ENCODE data around the gene UBE3C.
A peak's percentile ranks its signal among the peaks of the same experiment; 100 is the strongest.
"Not testable (repeated sequence)": the region's sequence is repeated elsewhere in the genome, so short reads cannot be mapped to it uniquely, and the experiment has no call there.

The UBE3C gene

DNA sequence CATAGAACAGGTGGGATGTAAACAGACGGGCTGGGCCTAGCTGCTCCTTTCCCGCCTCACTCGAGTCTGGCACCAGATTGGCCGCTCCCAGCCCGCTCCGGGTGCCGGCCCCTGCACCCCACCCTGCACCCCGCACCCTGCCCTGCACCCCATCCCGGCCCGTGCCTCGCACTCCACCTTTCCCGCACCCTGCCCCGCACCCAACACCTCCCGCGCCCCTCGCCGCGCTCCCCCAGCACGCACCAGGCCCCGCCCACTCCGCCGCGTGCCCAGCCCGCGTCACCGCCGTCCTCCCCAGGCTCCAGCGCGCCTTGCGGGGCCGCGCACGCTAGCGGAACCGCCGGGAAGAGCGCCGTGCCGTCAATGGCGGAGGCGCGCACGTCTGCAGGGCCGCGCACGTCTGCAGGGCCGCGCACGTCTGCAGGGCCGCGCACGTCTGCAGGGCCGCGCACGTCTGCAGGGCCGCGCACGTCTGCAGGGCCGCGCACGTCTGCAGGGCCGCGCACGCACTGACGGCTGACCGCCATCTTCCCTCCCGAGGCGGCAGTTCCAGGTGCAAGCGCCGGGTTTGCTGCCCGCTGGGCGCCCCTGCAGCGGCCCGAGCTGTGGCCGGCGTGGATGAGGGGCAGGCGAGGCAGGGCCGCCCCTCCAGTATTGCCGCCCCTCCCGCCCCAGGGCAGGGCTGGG is at the start of gene UBE3C:
Gene UBE3C, plus strand, starts transcription at position 503 of the 687 bp plus-strand sequence. CDS start 347 bp downstream, outside the sequence.
- peak; percentile 99 for DNase-seq (ENCODE audit: low spot score)

DNA sequence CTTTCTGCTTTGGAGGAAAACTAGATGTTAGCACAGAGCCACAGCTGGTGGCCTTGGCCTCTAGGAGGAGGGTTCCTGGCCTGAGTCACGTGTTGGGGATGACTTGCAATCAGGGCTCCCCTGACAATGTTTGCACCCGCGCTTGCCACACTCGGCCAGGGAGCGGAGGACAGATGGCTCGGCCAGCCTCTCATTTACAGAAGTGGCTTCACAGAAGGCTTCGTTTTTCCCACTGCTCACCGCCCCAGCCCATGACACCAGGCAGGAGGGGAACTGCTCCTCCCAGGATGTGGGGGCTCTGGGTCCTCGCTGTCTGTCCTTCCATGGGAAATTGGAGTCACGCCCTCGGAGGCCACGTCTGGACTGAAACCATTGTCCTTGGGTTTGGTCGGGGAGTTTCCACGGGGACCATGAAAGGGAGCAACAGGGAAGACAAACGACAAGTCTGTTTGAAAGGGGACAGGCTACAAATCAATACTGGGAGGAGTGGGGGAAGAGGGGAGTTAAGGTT is 49.6 kb upstream of the UBE3C start:
- DNase-seq (ENCODE audit: low spot score): peak; percentile 21

DNA sequence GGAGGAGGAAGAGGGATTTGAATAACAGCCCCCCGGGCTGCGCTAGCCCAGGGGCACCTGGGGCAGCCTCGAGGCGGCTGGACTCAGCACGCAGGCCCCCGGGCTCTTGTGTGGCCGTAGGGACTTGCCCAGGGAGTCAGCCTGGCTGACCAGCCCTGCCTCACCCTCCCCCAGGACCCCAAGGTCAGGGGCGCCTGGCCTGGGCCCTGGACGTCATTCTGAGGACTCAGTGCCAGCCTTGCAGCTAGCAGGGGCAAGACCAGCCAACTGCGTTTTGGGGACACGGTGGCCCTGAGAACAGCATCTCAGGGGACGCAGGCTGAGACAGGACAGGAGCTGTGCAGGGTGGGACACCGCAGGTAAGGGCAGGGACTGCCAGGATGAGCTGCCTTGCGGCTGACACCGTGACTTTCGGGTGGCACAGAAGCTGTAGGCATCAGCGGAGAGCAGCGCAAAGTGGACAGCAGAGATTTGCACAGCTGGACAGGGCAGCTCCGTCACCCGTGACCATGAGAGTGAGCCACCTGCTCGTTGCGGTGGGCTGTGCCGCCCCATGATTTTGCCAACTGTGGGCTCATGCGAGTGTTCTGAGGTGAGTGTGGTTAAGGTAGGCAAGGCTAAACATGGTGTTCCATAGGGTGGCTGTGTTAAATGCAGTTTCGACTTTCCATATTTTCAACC is 48.1 kb upstream of the UBE3C start:
- DNase-seq (ENCODE audit: low spot score): peak; percentile 12

DNA sequence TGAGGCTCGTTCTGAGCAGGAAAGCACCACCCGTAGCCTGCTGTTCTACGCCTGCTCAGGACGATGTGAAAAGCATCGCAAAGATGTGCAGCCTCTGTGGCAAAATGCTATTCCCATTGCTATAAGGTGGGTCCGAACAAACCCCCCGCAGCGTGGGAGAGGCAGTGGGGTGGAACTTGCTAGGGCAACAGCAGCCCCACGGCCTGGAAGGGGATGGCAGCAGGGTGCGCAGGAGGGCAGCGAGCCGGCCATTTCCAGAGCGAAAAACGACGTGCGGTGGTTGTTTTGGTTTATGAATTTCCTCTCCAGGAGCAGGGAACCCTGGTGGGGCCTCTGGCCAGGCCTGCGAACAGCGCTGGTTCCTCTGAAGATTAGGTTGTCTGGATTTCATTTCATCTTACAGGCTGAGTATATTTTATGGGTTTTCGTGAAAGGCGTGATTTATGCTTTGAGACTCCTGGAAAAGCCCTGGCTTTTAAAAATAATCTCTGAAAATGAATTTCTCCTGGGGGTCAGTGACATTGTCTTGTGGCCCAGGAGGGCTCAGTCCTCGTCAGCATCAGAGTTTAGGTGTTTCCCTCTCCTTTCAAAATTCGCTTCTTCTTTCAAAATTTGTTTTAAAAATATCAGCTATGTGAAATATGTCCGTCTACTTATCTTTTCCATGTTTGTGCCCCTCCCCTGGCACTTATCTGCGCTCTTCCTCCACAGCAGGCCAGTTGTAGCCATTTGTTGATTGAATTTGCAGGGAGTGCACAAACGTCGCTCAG is 42.3 kb upstream of the UBE3C start:
- DNase-seq (ENCODE audit: low spot score): no peak

DNA sequence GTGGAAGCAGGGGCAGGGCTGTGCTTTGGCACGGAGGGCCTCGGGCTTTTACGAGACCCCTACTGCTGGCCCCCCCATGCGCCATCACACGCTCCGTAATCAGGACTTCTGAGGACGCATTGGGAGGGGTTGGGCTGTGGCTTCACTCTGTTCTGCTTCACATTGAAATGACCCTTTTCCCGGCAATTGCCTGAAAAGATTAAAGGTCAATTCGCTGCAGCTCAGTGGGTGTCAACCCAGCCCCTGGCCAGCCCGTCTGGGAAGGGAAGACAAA is 41.7 kb upstream of the UBE3C start:
- DNase-seq (ENCODE audit: low spot score): no peak

DNA sequence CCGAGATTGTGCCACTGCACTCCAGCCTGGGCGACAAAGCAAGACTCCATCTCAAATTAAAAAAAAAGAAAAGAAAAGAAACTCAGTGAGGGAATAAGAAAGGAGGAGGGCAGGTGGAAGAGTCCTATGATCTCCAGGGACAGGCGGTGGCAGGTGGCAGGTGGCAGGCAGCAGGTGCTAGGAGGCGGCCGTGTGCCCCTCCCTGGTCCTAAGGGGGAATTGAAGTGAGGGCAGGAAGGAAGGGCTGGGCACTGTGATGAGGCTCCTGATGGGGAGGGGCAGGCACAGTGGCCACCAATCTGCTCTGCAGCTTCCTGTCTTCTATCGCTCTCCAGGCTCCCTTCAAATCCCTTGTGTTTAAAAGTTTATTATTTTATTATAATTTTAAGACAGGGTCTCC is 41.2 kb upstream of the UBE3C start:
- DNase-seq (ENCODE audit: low spot score): no peak

DNA sequence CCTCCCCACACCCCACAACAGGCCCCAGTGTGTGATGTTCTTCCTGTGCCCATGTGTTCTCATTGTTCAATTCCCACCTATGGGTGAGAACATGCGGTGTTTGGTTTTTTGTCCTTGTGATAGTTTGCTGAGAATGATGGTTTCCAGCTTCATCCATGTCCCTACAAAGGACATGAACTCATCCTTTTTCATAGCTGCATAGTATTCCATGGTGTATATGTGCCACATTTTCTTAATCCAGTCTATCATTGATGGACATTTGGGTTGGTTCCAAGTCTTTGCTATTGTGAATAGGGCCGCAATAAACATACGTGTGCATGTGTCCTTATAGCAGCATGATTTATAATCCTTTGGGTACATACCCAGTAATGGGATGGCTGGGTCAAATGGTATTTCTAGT is 38.7 kb upstream of the UBE3C start:
- DNase-seq (ENCODE audit: low spot score): not testable (repeated sequence)

DNA sequence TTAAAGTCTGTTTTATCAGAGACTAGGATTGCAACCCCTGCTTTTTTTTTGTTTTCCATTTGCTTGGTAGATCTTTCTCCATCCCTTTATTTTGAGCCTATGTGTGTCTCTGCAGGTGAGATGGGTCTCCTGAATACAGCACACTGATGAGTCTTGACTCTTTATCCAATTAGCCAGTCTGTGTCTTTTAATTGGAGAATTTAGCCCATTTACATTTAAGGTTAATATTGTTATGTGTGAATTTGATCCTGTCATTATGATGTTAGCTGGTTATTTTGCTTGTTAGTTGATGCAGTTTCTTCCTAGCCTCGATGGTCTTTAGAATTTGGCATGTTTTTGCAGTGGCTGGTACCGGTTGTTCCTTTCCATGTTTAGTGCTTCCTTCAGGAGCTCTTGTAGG is 35.1 kb upstream of the UBE3C start:
- not testable (repeated sequence) for DNase-seq (ENCODE audit: low spot score)

DNA sequence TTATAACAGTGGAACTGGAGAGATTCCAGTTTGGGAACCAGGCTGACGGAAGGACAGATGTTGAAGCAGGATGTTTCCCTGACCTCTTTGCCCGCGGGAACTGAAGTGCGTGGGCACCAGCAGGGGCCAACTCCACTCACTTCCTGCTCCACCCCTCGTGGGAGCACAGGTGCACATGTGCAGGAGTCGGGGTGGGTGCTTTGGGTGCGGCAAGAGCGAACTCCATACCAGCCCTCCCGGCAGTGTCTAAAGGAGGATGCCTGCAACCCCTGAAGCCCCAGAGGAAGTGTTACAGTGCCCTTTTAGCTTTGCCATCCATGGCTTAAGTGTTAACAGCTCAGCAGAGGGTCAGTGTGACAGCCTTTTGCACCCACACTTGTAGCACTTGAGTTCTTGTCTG is 27.4 kb upstream of the UBE3C start:
- DNase-seq (ENCODE audit: low spot score): no peak

DNA sequence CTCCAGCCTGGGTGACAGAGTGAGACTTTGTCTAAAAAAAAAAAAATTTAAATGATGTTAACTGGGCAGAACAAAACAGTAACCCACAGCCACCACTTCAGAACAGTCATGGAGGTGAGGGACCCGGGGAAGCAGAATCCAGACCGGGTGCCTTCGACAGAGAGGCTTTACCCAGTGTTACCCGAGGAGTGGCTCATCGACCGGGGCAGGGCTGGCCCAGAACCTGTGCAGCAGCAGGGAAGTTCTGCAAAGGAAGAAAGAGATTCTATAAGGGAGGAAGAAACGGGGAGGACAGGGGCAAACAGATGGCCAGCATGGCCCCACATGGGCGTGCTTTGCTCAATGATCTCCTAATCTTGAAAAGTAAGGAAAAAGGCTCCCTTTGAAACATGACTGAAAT is 26.0 kb upstream of the UBE3C start:
- DNase-seq (ENCODE audit: low spot score): no peak

DNA sequence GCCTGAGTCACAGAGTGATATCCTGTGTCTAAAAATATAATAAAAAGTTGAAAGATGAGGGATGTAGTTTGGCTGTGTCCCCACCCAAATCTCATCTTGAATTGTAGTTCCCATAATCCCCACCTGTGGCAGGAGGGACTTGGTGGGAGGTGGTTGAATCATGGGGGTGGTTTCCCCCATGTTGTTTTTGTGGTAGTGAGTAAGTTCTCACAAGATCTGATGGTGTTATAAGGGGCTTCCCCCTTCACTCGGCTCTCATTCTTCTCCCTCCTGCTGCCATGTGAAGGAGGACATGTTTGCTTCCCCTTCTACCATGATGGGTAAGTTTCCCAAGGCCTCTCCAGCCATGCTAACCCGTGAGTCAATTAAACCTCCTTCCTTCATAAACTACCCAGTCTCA is 25.1 kb upstream of the UBE3C start:
- DNase-seq (ENCODE audit: low spot score): no peak

DNA sequence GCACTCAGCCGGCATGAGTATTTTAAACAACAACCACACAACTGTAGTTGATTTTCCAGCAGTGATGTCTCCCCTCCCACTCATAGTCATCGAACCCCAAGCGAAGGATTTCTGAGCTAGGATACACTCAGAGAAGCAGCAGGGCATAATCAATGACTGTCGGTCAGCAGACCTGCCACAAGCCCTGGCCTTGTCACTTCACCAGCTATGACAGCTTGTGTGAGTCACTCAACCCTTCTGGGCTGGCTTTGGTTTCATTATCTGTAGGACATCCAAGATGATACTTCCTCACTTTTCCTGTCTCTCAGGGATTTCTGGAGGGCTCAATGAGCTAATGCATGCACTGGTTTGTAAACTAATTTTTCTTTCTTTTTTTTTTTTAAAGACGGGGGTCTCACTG is 22.0 kb upstream of the UBE3C start:
- no peak for DNase-seq (ENCODE audit: low spot score)

DNA sequence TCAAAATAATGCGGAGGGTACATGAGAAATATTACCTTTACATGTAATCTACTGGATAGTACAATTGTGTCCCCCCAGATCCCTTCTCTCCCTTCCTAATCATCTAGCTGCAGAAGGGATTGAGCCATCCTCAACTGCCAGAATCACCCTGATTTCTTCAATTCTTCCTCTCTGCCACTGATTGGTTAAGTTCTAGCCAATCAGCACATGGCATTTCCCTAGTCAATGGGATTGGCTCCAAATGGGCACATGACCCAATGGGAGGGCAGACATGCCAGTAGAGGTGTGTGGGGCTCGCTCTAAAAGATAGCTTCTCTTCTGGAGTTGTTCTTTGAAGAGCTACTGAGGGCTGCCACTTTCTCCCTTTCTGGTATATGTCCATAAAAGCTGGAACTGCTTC is 20.9 kb upstream of the UBE3C start:
- DNase-seq (ENCODE audit: low spot score): no peak

DNA sequence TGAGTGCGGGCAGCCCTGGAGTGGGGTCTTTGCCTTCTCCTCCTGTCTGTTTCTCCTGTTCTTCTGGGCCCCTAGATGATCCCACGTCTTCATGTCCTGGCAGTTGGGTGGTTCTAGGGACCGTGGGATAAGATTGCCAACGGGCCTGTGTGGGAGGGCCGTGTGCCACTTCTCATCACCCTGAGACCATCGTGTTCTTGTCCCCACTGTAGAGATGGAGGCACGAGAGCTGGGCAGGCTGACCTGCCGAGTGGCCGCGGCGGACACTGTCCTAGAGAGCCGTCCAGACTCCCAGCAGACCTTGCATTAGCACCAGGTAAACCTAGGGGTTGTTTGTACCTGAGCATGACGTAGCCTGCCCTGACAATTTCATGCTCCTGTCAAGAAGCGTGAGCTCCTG is 18.5 kb upstream of the UBE3C start:
- no peak for DNase-seq (ENCODE audit: low spot score)

DNA sequence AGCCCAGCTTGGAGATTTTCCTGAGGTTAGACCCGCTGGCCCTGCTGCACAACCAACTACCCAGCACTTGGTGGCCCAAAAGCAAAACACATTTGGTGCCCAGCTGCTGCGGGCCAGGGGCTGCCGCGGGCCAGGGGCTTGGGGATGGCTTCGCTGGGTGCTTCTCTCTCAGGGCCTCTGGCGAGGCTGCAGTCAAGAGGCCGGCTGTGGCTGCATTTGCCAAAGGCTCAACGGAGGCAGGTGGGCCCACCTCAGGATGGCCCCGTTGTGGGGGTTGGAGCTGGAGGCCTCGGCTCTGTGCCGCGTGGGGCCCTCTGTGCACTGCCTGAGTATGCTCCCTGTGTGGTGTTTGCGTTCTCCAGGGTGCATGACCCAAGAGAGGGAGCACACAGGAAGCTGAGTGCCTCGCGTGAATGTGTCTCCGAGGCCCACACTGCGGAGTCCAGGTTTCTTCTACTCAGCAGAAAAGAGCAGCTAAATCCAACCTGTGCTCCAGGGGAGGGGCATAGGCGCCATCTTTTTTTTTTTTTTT is 17.5 kb upstream of the UBE3C start:
- no peak for DNase-seq (ENCODE audit: low spot score)

DNA sequence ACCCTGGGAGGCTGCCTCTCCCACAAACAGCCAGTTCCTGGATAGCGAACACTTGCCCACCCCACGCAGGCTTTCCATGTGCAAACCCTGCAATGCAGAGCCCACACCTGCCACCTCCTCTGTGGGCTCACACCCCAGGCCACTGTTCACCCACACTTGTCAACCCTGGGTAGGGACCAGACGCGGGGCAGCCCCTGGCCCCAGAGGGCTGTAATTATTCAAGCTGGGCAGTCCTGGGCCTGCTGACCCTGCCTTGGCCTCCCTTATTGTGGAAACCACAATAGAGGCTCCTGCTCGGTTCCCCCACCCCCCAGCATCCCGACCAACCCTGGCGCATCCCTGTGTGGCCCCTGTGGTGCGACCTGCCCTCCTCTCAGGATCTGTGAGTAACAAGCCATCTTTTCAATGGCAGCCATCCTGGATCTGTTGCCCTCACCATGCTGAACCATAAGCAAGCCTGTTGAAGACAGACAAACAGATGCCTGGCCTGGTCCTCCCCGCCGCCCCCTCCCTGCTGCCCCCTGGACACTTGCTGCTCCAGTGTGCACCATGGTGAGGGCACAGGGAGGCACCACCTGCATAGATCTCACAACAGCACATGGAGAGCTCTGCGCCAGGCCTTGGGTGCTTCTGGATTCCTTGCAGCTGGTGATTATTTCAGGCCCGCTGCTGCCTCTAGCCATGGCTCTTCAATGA is 15.8 kb upstream of the UBE3C start:
- peak; percentile 59 for DNase-seq (ENCODE audit: low spot score)

DNA sequence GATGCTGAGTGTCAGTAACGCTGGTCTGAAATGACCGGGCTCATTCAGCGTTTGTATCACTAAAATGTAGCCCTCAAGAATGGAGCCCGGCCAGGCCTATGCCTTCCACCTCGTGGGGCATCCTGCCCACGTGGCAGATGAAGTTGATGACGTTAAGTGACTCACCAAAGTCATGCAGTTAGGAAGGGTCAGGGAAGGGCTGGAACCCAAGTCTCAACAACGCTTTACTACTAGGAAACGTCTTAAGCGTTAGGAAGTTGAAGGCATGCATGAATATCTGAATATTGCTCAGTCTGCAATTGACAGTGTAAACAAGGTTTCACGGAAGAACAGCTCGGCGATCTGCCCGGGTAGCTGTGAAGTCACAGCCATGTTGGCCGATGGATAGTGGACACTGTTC is 14.0 kb upstream of the UBE3C start:
- DNase-seq (ENCODE audit: low spot score): no peak

DNA sequence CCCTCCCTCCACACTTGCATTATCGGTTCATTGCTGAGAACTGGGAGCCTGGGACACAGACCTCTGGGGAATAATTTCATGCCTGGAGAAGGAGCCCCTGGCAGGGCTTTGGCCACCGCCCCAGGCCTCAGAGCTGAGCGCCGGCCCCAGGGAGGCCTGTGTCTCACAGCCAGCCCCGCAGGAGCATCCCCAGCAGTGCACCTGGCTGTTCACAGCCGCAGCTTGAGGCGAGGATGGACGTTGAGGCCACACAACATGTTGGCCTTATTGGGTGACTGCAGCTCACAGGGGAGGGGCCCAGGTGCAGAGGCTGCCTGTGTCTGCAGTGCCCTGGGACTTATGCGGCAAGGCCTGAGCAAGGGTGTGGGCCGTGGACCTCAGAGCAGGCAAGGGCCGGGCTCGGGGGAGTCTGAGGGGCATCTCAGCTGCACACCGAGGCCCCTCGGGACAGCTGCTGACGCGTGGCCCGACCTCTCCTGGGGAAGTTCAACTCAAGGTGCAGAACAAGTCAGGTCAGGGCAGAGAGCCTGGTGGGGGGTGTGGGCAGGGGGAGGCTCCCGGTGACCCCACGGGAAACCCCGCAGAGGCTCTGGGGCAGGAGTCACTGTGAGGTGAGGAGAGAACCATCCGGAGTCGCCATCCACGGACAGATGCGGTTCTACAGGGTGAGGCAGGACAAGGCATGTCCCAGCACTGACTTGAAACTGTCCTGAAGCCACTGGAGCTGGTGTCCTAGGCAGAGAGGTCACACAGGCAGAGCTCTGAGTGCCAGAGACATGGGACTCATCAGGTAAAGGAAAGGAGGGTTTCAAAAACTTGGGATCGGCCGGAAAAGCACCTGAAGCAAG is 13.1 kb upstream of the UBE3C start:
- no peak for DNase-seq (ENCODE audit: low spot score)

DNA sequence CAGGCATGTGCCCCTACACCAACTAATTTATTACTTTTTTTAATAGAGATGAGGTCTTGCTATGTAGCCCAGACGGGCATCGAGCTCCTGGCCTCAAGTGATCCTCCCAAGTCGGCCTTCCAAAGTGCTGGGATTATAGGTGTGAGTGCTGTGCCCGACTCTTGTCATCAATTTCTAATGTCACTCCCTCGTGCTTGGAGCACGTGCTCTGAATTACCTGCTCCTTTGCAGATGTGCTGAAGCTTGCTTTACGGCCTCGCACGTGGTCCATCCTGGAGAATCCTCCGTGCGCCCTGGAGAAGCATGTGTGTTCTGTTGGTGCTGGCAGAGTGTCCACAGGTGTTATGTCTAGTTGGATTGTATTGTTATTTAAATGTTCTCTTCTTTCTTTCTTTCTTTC is 11.8 kb upstream of the UBE3C start:
- DNase-seq (ENCODE audit: low spot score): no peak

DNA sequence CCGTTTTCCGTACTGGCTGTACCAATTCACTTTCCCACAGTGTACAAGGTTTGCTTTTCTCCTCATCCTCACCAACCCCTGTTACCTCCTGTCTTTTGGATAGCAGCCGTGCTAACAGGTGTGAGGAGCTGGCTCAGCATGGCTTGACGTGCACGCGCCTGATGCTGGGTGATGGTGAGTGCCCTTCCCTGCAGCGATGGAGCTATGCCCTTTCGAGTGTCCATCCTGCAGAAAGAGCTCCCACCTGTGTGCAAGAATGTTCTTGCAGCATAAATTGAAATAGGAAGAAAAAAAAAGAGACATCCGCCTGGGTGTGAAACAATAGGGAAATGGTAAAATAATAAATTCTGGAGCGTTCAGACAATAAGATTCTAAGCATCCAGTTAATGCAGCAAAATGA is 9.5 kb upstream of the UBE3C start:
- DNase-seq (ENCODE audit: low spot score): no peak

DNA sequence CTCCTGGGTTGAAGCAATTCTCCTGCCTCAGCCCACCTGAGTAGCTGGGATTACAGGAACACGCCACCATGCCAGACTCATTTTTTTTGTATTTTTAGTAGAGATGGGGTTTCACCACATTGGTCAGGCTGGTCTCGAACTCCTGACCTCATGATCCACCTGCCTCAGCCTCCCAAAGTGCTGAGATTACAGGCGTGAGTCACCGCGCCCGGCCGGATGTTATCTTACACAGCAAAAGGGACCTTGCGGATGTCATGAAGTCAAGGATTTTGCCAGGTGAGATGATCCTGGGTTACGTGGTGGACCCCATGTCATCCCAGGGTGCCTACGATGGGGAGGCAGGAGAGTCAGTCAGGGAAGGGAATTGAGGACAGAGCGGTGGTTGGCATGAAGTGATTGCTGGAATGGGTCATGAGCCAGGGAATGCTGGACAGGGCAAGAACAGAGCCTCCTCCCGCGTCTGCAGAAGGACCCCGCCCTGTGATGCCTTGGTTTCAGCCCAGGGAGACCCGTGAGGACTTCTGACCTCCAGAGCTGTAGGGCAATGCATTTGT is 8.7 kb upstream of the UBE3C start:
- no peak for DNase-seq (ENCODE audit: low spot score)

All from iPS-NIHi11 (cell line).